GM12892 (cell line): Measurements from ENCODE around the gene ZDHHC21.

Experiments
- DNase-seq: peaks from one replicate; pipeline ENCODE4 v3.0.0; 2011; ENCODE audit not compliant: insufficient read length
- FAIRE-seq: peaks from 2 replicates; lab custom pipeline; 2011; peaks lifted over from hg19 to GRCh38; lab: Jason Lieb, UNC
- POLR2A ChIP-seq: IDR thresholded peaks from 2 replicates; pipeline ENCODE4 v1.6.1; 2011; ENCODE audit warnings: low read depth, low read length, control low read depth
- POLR2AphosphoS5 ChIP-seq: IDR thresholded peaks from 2 replicates; pipeline ENCODE4 v1.6.1; 2011; ENCODE audit warnings: low read depth, low read length, control low read depth
- TAF1 ChIP-seq: IDR thresholded peaks from 2 replicates; pipeline ENCODE4 v1.6.1; 2011; ENCODE audit warnings: low read depth, mild to moderate bottlenecking, control low read depth, low read length, borderline replicate concordance

The ZDHHC21 gene

GRCh38 chr9:14584571-14584970 is 108.7 kb downstream of the ZDHHC21 start:
- TF ChIP-seq POLR2A, result no peak
- TF ChIP-seq TAF1, result no peak
- FAIRE-seq (no peak), DNase-seq (no peak)

GRCh38 chr9:14578030-14578429 is 115.2 kb downstream of the ZDHHC21 start:
- no peak for FAIRE-seq
- TF ChIP-seq TAF1, result no peak
- TF ChIP-seq POLR2A, result no peak
- no peak for TF ChIP-seq POLR2AphosphoS5

GRCh38 chr9:14574173-14574572 is 119.1 kb downstream of the ZDHHC21 start:
- TF ChIP-seq POLR2A, result no peak
- no peak for TF ChIP-seq TAF1
- no peak for TF ChIP-seq POLR2AphosphoS5
- no peak for DNase-seq
- FAIRE-seq, result no peak

More at GRCh38 chr9:14578030-14578429, 115.2 kb downstream of the ZDHHC21 start:
- DNase-seq, result no peak

- no peak for TF ChIP-seq POLR2A
- TF ChIP-seq POLR2AphosphoS5, result no peak
- TF ChIP-seq TAF1, result no peak
- FAIRE-seq (no peak), DNase-seq (no peak)
Measured at GRCh38 chr9:14573319-14573718, 119.9 kb downstream of the ZDHHC21 start.

- TF ChIP-seq TAF1 (no peak), POLR2AphosphoS5 (no peak), POLR2A (no peak)
- no peak for FAIRE-seq
- DNase-seq, result no peak
Measured at GRCh38 chr9:14565352-14566016, 127.7 kb downstream of the ZDHHC21 start.

- DNase-seq (no peak), FAIRE-seq (no peak)
Measured at GRCh38 chr9:14563902-14564624, 129.2 kb downstream of the ZDHHC21 start.

GRCh38 chr9:14561929-14562405 is 131.3 kb downstream of the ZDHHC21 start:
- no peak for DNase-seq
- no peak for FAIRE-seq
- no peak for TF ChIP-seq POLR2AphosphoS5
- TF ChIP-seq TAF1, result no peak
- no peak for TF ChIP-seq POLR2A

More at GRCh38 chr9:14563902-14564624, 129.2 kb downstream of the ZDHHC21 start:
- TF ChIP-seq POLR2AphosphoS5, result no peak
- TF ChIP-seq TAF1, result no peak
- TF ChIP-seq POLR2A, result no peak
